H9 (cell line): ENCODE results near the gene HCRTR1. TPM values are rescaled to one million over a fixed set of nuclear protein-coding genes. Genes with fewer than 3 reads are reported as not detected.
A peak's percentile ranks its signal among the peaks of the same experiment; 100 is the strongest.

Experiments
- DNase-seq: peaks from one replicate; pipeline ENCODE4 v3.0.0-alpha.2; 2017
- H2AFZ ChIP-seq: one replicate; pipeline ENCODE4 v1.6.1; 2013; ENCODE audit warnings: mild to moderate bottlenecking, low read length, control low read depth, moderate library complexity
- H2AK5ac ChIP-seq: 2 replicates; pipeline ENCODE4 v1.6.1; 2013; ENCODE audit warnings: low read length, control low read depth, mixed read lengths; ENCODE audit not compliant: insufficient read length
- H2BK120ac ChIP-seq: one replicate; pipeline ENCODE4 v1.6.1; 2013; ENCODE audit warnings: low read depth, mild to moderate bottlenecking, low read length, control low read depth, inconsistent platforms; ENCODE audit not compliant: poor library complexity, severe bottlenecking
- H2BK12ac ChIP-seq: 2 replicates; pipeline ENCODE4 v1.6.1; 2013; ENCODE audit warnings: low read length, control low read depth, mixed read lengths, low read depth; ENCODE audit not compliant: insufficient read length
- H2BK15ac ChIP-seq: 2 replicates; pipeline ENCODE4 v1.6.1; 2013; ENCODE audit warnings: low read depth, low read length, control low read depth
- H2BK20ac ChIP-seq: one replicate; pipeline ENCODE4 v1.6.1; 2013; ENCODE audit warnings: low read depth, mild to moderate bottlenecking, low read length, control low read depth, inconsistent platforms; ENCODE audit not compliant: poor library complexity, severe bottlenecking
- H2BK5ac ChIP-seq: 2 replicates; pipeline ENCODE4 v1.6.1; 2013; ENCODE audit warnings: low read length, control low read depth, mixed read lengths; ENCODE audit not compliant: insufficient read length
- H3K14ac ChIP-seq: 2 replicates; pipeline ENCODE4 v1.6.1; 2013; ENCODE audit warnings: low read length, control low read depth; ENCODE audit not compliant: insufficient read depth
- H3K18ac ChIP-seq: 2 replicates; pipeline ENCODE4 v1.6.1; 2013; ENCODE audit warnings: low read depth, mild to moderate bottlenecking, mixed read lengths, low read length, control low read depth; ENCODE audit not compliant: insufficient read length
- H3K23ac ChIP-seq: 2 replicates; pipeline ENCODE4 v1.6.1; 2013; ENCODE audit warnings: low read length, control low read depth, mixed read lengths, low read depth; ENCODE audit not compliant: insufficient read length
- H3K23me2 ChIP-seq: 2 replicates; pipeline ENCODE4 v1.6.1; 2013; ENCODE audit warnings: low read depth, mild to moderate bottlenecking, mixed read lengths, low read length, control low read depth; ENCODE audit not compliant: insufficient read length, poor library complexity, severe bottlenecking
- H3K27ac ChIP-seq: 2 replicates; pipeline ENCODE4 v1.5.1; 2013; ENCODE audit warnings: low read length, control low read depth, mixed read lengths, low read depth; ENCODE audit not compliant: insufficient read length
- H3K27me3 ChIP-seq: 2 replicates; pipeline ENCODE4 v1.6.1; 2013; ENCODE audit warnings: low read length, control low read depth, inconsistent platforms; ENCODE audit not compliant: insufficient read depth
- H3K4ac ChIP-seq: 2 replicates; pipeline ENCODE4 v1.6.1; 2013; ENCODE audit warnings: low read depth, mild to moderate bottlenecking, control low read depth, inconsistent platforms, low read length, moderate library complexity
- H3K4me1 ChIP-seq: 2 replicates; pipeline ENCODE4 v1.6.1; 2013; ENCODE audit warnings: low read length, control low read depth, inconsistent platforms; ENCODE audit not compliant: insufficient read depth
- H3K4me2 ChIP-seq: 2 replicates; pipeline ENCODE4 v1.6.1; 2013; ENCODE audit warnings: low read length, control low read depth, mixed read lengths; ENCODE audit not compliant: insufficient read length, insufficient read depth
- H3K56ac ChIP-seq: 2 replicates; pipeline ENCODE4 v1.6.1; 2013; ENCODE audit warnings: low read depth, mild to moderate bottlenecking, mixed read lengths, low read length, control low read depth; ENCODE audit not compliant: insufficient read length
- H3K79me1 ChIP-seq: 2 replicates; pipeline ENCODE4 v1.6.1; 2013; ENCODE audit warnings: low read depth, mild to moderate bottlenecking, moderate library complexity, low read length, control low read depth, inconsistent platforms; ENCODE audit not compliant: insufficient read depth, poor library complexity, severe bottlenecking
- H3K79me2 ChIP-seq: 2 replicates; pipeline ENCODE4 v1.6.1; 2013; ENCODE audit warnings: low read length, control low read depth, inconsistent platforms; ENCODE audit not compliant: insufficient read depth
- H3K9ac ChIP-seq: 2 replicates; pipeline ENCODE4 v1.6.1; 2013; ENCODE audit warnings: low read length, control low read depth, mixed read lengths; ENCODE audit not compliant: insufficient read length; ENCODE audit errors: extremely low read depth
- H3K9me3 ChIP-seq: one replicate; pipeline ENCODE4 v1.6.1; 2013; ENCODE audit warnings: low read depth, low read length, inconsistent platforms; ENCODE audit not compliant: control insufficient read depth
- H3T11ph ChIP-seq: one replicate; pipeline ENCODE4 v1.6.1; 2013; ENCODE audit warnings: mild to moderate bottlenecking, low read length, control low read depth, inconsistent platforms
- H4K20me1 ChIP-seq: one replicate; pipeline ENCODE4 v1.6.1; 2013; ENCODE audit not compliant: control insufficient read depth, insufficient read length, insufficient read depth
- H4K5ac ChIP-seq: 2 replicates; pipeline ENCODE4 v1.6.1; 2013; ENCODE audit warnings: low read depth, mild to moderate bottlenecking, mixed read lengths, low read length, control low read depth; ENCODE audit not compliant: insufficient read length
- H4K8ac ChIP-seq: replicated peaks from 2 replicates; pipeline ENCODE4 v1.6.1; 2013; ENCODE audit warnings: low read length, control low read depth, mixed read lengths, low read depth; ENCODE audit not compliant: insufficient read length
- H4K91ac ChIP-seq: 2 replicates; pipeline ENCODE4 v1.6.1; 2013; ENCODE audit warnings: low read depth, mild to moderate bottlenecking, moderate library complexity, mixed read lengths, low read length, control low read depth; ENCODE audit not compliant: insufficient read length
- H3K27ac Mint-ChIP-seq, 3 experiments: 2 replicates in 2 of 3; 3 replicates in 1 of 3; pipeline ENCODE4 v1.8.0; 2020 to 2021; ENCODE audit warnings: mixed read lengths in 3 of 3, mild to moderate bottlenecking in 1 of 3, moderate library complexity in 1 of 3
- H3K27me3 Mint-ChIP-seq: 2 replicates; pipeline ENCODE4 v1.8.0; 2021; ENCODE audit warnings: low read depth, mild to moderate bottlenecking, moderate library complexity, mixed read lengths
- H3K36me3 Mint-ChIP-seq, 3 experiments: 2 replicates in 2 of 3; 3 replicates in 1 of 3; pipeline ENCODE4 v1.8.0; 2020 to 2021; ENCODE audit warnings: low read depth in 3 of 3, mixed read lengths in 3 of 3; ENCODE audit not compliant: insufficient read depth in 1 of 3
- H3K4me1 Mint-ChIP-seq, 2 experiments: 2 replicates each; pipeline ENCODE4 v1.8.0; 2020; ENCODE audit warnings: mixed read lengths in 2 of 2
- H3K4me3 Mint-ChIP-seq, 2 experiments: 2 replicates in 1 of 2; 3 replicates in 1 of 2; pipeline ENCODE4 v1.8.0; 2020 to 2021; ENCODE audit warnings: mild to moderate bottlenecking in 2 of 2, mixed read lengths in 2 of 2, moderate library complexity in 1 of 2
- H3K9me3 Mint-ChIP-seq, 2 experiments: 2 replicates in 1 of 2; 3 replicates in 1 of 2; pipeline ENCODE4 v1.8.0; 2020; ENCODE audit warnings: mild to moderate bottlenecking in 2 of 2, mixed read lengths in 2 of 2, moderate library complexity in 1 of 2
- WGBS: extraction: QIAGEN DNeasy Blood & Tissue Kit; methylation state at CpG from one replicate; pipeline ENCODE4 v1.1.7; 2013; ENCODE audit warnings: missing lambda C conversion rate, low lambda C conversion rate, mixed read lengths; ENCODE audit not compliant: insufficient read length; ENCODE audit errors: extremely low coverage; 5-methylcytosine and 5-hydroxymethylcytosine counted together
- total RNA-seq: library from RNA; stranded (reverse); gene quantifications from 2 replicates; pipeline ENCODE4 v1.2.1, GENCODE V29; 2021
- TF ChIP-seq, protein P1 (sequence below): fragments of 200-600 bp; sonication (generic); conservative IDR thresholded peaks from 3 replicates; pipeline ENCODE4 v1.8.0; 2021; ENCODE audit warnings: antibody characterized with exemption, mild to moderate bottlenecking

HCRTR1 gene
- total RNA-seq, 1 experiment from 2014 or later = not detected

DNA sequence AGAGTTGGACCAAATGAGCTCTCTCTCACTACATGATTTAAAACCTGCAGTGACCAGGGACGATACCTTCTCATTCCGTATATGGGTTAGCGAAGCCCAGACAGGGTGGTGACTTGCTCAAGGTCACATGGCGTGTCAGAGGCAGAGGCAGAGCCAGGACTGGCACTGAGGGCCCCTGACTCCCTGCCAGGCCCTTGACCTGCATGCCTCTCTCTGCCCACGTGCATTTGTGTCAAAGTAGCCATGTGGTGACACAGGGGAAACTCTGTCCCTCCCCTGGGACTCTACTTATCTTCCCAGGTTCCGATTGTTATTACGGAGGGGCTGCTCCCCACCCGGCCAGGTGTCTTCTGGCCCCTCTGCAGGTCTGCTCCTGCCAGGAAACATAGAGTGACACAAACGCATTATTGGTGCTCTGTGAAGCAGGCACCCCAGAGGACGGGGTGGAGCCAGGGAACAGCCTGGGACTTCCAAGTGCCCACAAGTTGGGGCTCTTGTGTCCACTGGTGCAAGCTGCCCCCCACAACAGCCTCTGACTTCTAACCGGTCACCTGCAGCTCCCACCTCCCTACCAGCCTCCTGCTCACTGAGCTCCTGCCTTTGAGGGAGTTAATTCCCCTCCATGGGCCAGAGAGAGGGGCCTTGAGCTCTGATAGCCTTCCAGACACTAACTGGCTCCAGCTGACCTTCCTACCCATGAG lies 48.4 kb upstream of the HCRTR1 start:
- H2BK12ac ChIP-seq = no peak overlapping the region
- H3K36me3 Mint-ChIP-seq = no peaks in the 10 kb centered on the region

More for the DNA sequence above, 48.4 kb upstream of the HCRTR1 start:
- Histone ChIP-seq H2BK120ac (no peak overlapping the region), H2AK5ac (no peak overlapping the region), H2BK15ac (no peak overlapping the region), H3K4ac (no peak overlapping the region), H4K5ac (no peak overlapping the region), H3K9me3 (no peaks in the 10 kb centered on the region), H3K23ac (no peak overlapping the region), H3T11ph (no peak overlapping the region), H3K4me2 (no peak overlapping the region), H2BK5ac (no peak overlapping the region), H3K27ac (no peak overlapping the region), H4K91ac (no peak overlapping the region), H3K14ac (no peak overlapping the region), H4K8ac (no peak overlapping the region), H3K18ac (peak overlapping the region; percentile 6), H2AFZ (no peak overlapping the region), H3K4me1 (no peaks in the 10 kb centered on the region; the same call in 1 of the 2 replicates), H3K27me3 (no peaks in the 10 kb centered on the region), H3K23me2 (no peaks in the 10 kb centered on the region), H3K79me2 (no peaks in the 10 kb centered on the region), H2BK20ac (no peak overlapping the region), H3K9ac (no peak overlapping the region), H4K20me1 (no peaks in the 10 kb centered on the region), H3K56ac (no peak overlapping the region), H3K79me1 (no peaks in the 10 kb centered on the region)
- 0 out of 7 replicates have a peak overlapping the region, but pooled peaks of 1 of the 3 experiments have one; percentile 43 for H3K27ac Mint-ChIP-seq
- H3K4me1 Mint-ChIP-seq = peaks cover 7 to 12% of the 10 kb centered on the region in 2 experiments
- peaks cover 0 to 3% of the 10 kb centered on the region in 2 experiments; a peak in 2 of 5 replicates for H3K9me3 Mint-ChIP-seq
- WGBS = no CpG with 5 or more reads among the region's 11 CpGs
- TF ChIP-seq, protein P1, sequence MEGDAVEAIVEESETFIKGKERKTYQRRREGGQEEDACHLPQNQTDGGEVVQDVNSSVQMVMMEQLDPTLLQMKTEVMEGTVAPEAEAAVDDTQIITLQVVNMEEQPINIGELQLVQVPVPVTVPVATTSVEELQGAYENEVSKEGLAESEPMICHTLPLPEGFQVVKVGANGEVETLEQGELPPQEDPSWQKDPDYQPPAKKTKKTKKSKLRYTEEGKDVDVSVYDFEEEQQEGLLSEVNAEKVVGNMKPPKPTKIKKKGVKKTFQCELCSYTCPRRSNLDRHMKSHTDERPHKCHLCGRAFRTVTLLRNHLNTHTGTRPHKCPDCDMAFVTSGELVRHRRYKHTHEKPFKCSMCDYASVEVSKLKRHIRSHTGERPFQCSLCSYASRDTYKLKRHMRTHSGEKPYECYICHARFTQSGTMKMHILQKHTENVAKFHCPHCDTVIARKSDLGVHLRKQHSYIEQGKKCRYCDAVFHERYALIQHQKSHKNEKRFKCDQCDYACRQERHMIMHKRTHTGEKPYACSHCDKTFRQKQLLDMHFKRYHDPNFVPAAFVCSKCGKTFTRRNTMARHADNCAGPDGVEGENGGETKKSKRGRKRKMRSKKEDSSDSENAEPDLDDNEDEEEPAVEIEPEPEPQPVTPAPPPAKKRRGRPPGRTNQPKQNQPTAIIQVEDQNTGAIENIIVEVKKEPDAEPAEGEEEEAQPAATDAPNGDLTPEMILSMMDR = no peak
- DNase-seq = no peak
- H3K4me3 Mint-ChIP-seq = no peak overlapping the region
- peaks cover 7% of the 10 kb centered on the region for H3K27me3 Mint-ChIP-seq
